Suprapubic skin (tissue), 4 donors: ENCODE results near the gene STXBP4. TPM values are rescaled to one million over a fixed set of nuclear protein-coding genes. Genes with fewer than 3 reads are reported as not detected.

Source experiments
- DNase-seq, 2 donors: peaks; one replicate each; pipeline ENCODE4 v3.0.0-alpha.2; 2019; ENCODE audit warnings: low spot score in 2 of 2
- H3K27ac ChIP-seq: fragments of 200-600 bp; sonication (generic); one replicate; pipeline ENCODE4 v1.5.1; 2019
- H3K27me3 ChIP-seq: fragments of 200-600 bp; sonication (generic); one replicate; pipeline ENCODE4 v1.5.1; 2019
- H3K36me3 ChIP-seq: fragments of 200-600 bp; sonication (generic); one replicate; pipeline ENCODE4 v1.5.1; 2019
- H3K4me1 ChIP-seq: fragments of 200-600 bp; sonication (generic); one replicate; pipeline ENCODE4 v1.5.1; 2019
- H3K4me3 ChIP-seq: fragments of 200-600 bp; sonication (generic); one replicate; pipeline ENCODE4 v1.5.1; 2019; ENCODE audit warnings: mild to moderate bottlenecking
- H3K9me3 ChIP-seq: fragments of 200-600 bp; sonication (generic); one replicate; pipeline ENCODE4 v1.5.1; 2019
- EP300 ChIP-seq: sonication (generic); formaldehyde crosslinking; IDR thresholded peaks from one replicate; pipeline ENCODE4 v1.6.1; 2017; ENCODE audit warnings: antibody characterized with exemption
- POLR2A ChIP-seq, 2 donors: fragments of 450-650 bp; IDR thresholded peaks; one replicate each; pipeline ENCODE4 v1.6.1; 2017; ENCODE audit warnings: antibody characterized with exemption in 2 of 2, mild to moderate bottlenecking in 2 of 2, moderate library complexity in 2 of 2
- POLR2AphosphoS5 ChIP-seq, 3 donors: sonication (generic); formaldehyde crosslinking; IDR thresholded peaks; one replicate each; pipeline ENCODE4 v1.6.1; 2017; ENCODE audit warnings: antibody characterized with exemption in 3 of 3
- WGBS: methylation state at CpG from one replicate; pipeline ENCODE4 v1.1.5; 2018; 5-methylcytosine and 5-hydroxymethylcytosine counted together
- total RNA-seq, 4 donors: library from RNA; depleted of rRNA; stranded (reverse); fragments of >200 nt; gene quantifications; one replicate each; pipeline ENCODE4 v1.1.0, GENCODE V29; 2016
- TF ChIP-seq, protein P1 (sequence below), 2 donors: fragments of 200-600 bp in 1 of 2; fragments of 450-650 bp in 1 of 2; sonication (generic) in 1 of 2; IDR thresholded peaks; one replicate each; pipeline ENCODE4 v1.5.1; 2016 to 2019; ENCODE audit warnings: antibody characterized with exemption in 2 of 2, mild to moderate bottlenecking in 1 of 2, moderate library complexity in 1 of 2

The STXBP4 gene
- total RNA-seq, 4 donors from 2014 or later, result 1.6 to 29.4 (median 7.4) TPM

DNA sequence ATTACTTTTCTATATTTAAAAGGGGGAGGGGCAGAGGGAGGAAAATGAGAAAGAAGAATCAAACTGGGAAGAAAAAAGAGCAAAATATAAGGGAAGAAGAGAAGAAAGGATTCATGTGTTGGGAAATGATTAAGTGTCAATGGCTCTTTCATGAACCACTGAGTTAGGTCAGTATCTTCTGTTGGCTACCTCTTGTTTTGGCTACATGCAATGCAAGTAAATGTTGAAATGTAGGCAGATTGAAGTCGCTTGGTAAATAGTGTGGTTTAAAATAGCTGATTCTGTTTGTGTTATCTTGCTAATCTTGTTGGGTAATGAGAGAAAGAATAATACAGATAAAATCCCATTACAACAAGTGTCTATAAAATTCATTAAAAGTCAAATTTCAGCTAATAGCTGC lies 27.3 kb upstream of the STXBP4 start:
- no peak overlapping the region for H3K4me3 ChIP-seq
- H3K4me1 ChIP-seq, result no peaks in the 10 kb centered on the region
- H3K9me3 ChIP-seq, result no peaks in the 10 kb centered on the region
- no peaks in the 10 kb centered on the region for H3K27me3 ChIP-seq
- DNase-seq, result no peak
- TF ChIP-seq POLR2A (IDR thresholded peaks at IDR 0.05) (no peak), EP300 (no peak), POLR2AphosphoS5 (IDR thresholded peaks at IDR 0.05) (no peak)
- TF ChIP-seq, protein P1, sequence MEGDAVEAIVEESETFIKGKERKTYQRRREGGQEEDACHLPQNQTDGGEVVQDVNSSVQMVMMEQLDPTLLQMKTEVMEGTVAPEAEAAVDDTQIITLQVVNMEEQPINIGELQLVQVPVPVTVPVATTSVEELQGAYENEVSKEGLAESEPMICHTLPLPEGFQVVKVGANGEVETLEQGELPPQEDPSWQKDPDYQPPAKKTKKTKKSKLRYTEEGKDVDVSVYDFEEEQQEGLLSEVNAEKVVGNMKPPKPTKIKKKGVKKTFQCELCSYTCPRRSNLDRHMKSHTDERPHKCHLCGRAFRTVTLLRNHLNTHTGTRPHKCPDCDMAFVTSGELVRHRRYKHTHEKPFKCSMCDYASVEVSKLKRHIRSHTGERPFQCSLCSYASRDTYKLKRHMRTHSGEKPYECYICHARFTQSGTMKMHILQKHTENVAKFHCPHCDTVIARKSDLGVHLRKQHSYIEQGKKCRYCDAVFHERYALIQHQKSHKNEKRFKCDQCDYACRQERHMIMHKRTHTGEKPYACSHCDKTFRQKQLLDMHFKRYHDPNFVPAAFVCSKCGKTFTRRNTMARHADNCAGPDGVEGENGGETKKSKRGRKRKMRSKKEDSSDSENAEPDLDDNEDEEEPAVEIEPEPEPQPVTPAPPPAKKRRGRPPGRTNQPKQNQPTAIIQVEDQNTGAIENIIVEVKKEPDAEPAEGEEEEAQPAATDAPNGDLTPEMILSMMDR (IDR thresholded peaks at IDR 0.05), result no peak
- peaks cover 14% of the 10 kb centered on the region for H3K36me3 ChIP-seq
- H3K27ac ChIP-seq, result no peak overlapping the region
- WGBS, result 89% methylated on average over 1 of the region's 1 CpG

- no peak for TF ChIP-seq POLR2A (IDR thresholded peaks at IDR 0.05)
- TF ChIP-seq EP300, result no peak
- TF ChIP-seq POLR2AphosphoS5 (IDR thresholded peaks at IDR 0.05), result no peak
- TF ChIP-seq, protein P1 (IDR thresholded peaks at IDR 0.05), result no peak
- Histone ChIP-seq H3K9me3 (no peaks in the 10 kb centered on the region), H3K4me1 (no peaks in the 10 kb centered on the region), H3K27ac (no peak overlapping the region), H3K27me3 (no peaks in the 10 kb centered on the region), H3K4me3 (no peak overlapping the region), H3K36me3 (peaks cover 13% of the 10 kb centered on the region)
- WGBS, result 56% methylated on average over 1 of the region's 1 CpG
- no peak for DNase-seq
Measured at GRCh38 chr17:54944796-54945195, 23.8 kb upstream of the STXBP4 start.

- Histone ChIP-seq H3K36me3 (peaks cover 15% of the 10 kb centered on the region), H3K4me1 (no peaks in the 10 kb centered on the region), H3K27me3 (no peaks in the 10 kb centered on the region), H3K9me3 (no peaks in the 10 kb centered on the region), H3K27ac (no peak overlapping the region), H3K4me3 (no peak overlapping the region)
- no peak for DNase-seq
- TF ChIP-seq, protein P1 (IDR thresholded peaks at IDR 0.05), result no peak
- no peak for TF ChIP-seq EP300
- no peak for TF ChIP-seq POLR2A (IDR thresholded peaks at IDR 0.05)
- 32% methylated on average over 1 of the region's 1 CpG for WGBS
Measured at GRCh38 chr17:54945231-54945630, 23.3 kb upstream of the STXBP4 start.

DNA sequence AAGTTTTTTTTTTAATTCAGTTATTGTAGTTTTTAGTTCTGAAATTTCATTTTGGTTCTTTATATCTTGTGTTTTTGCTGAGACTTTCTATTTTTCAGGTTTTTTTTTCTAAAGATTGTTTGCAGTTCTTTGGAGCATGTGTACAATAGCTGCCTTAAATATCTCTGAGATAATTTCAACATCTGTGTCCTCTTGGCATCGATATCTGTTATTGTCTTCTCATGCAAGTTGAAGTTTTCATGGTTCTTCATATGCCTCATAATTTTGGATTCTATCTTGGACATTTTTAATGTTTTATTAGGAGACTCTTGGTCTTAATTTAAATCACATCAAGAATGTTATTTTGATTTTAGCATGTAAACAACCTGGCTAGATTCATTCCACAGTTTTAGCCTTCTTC lies 22.9 kb upstream of the STXBP4 start:
- H3K27me3 ChIP-seq, result no peaks in the 10 kb centered on the region
- H3K36me3 ChIP-seq, result peaks cover 16% of the 10 kb centered on the region
- no peaks in the 10 kb centered on the region for H3K9me3 ChIP-seq
- WGBS, result 58% methylated on average over 1 of the region's 1 CpG
- no peak for DNase-seq
- H3K4me1 ChIP-seq, result no peaks in the 10 kb centered on the region
- TF ChIP-seq EP300 (no peak), POLR2AphosphoS5 (IDR thresholded peaks at IDR 0.05) (no peak)
- TF ChIP-seq, protein P1 (IDR thresholded peaks at IDR 0.05), result no peak
- H3K27ac ChIP-seq, result no peak overlapping the region
- H3K4me3 ChIP-seq, result no peak overlapping the region

DNA sequence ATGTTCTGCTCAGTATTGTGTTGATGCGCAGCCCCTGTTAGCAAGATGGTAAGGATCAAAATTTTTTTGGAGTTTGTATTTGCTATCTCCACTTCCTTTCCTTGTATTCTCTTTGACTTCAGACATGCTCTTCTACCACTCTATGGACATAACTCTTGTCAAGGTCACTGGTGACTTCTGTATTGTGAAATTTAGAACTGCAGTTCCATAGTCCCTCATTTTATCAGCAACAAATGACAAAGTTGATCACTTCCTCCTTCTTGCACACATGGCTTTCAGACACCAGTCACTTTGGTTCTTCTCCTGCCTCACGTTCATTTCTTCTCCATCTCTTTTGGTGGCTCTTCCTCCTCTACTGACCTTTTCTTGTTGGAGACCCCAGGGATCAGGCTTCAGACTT lies 21.2 kb upstream of the STXBP4 start:
- no peak for DNase-seq
- no peak for TF ChIP-seq POLR2A (IDR thresholded peaks at IDR 0.05)
- TF ChIP-seq, protein P1 (IDR thresholded peaks at IDR 0.05), result no peak
- WGBS, result 91% methylated on average over 2 of the region's 2 CpGs

More for the DNA sequence above, 21.2 kb upstream of the STXBP4 start:
- Histone ChIP-seq H3K36me3 (peaks cover 23% of the 10 kb centered on the region), H3K9me3 (no peaks in the 10 kb centered on the region), H3K4me1 (no peaks in the 10 kb centered on the region), H3K4me3 (no peak overlapping the region), H3K27me3 (no peaks in the 10 kb centered on the region), H3K27ac (no peak overlapping the region)
